Measurements from ENCODE around the gene INF2. TPM values are rescaled to one million over a fixed set of nuclear protein-coding genes. Genes with fewer than 3 reads are reported as not detected.
A peak's percentile ranks its signal among the peaks of the same experiment; 100 is the strongest.

The INF2 gene
- total RNA-seq, 2 experiments from 2014 or later, result 74.9 to 76.9 TPM

- no peaks in the 10 kb centered on the region for H3K36me3 ChIP-seq (ENCODE audit: insufficient read depth, low read length)
- DNase-seq, result no peak
- Mint-ChIP-seq H3K36me3 (ENCODE audit: low read depth) (no peaks in the 10 kb centered on the region), H3K9me3 (no peaks in the 10 kb centered on the region), H3K4me3 (no peak overlapping the region), H3K4me1 (ENCODE audit: low read depth) (peaks cover 31% of the 10 kb centered on the region), H3K27me3 (no peaks in the 10 kb centered on the region), H3K27ac (no peak overlapping the region)
- H3K27me3 ChIP-seq (ENCODE audit: control insufficient read depth in 1 of 2, insufficient read depth in 2 of 2, low read length in 2 of 2), result no peaks in the 10 kb centered on the region
- ChIA-PET CTCF (no interaction called here), POLR2A (no interaction called here)
- ATAC-seq (ENCODE audit: poor library complexity), result no peak
- intact Hi-C loops (cut with DNase I, micrococcal nuclease), result no loop called here
- peaks cover 32% of the 10 kb centered on the region for H3K4me1 ChIP-seq (ENCODE audit: insufficient read depth, low read length)
- no peaks in the 10 kb centered on the region for H3K9me3 ChIP-seq (ENCODE audit: control insufficient read depth in 1 of 2, insufficient read depth in 1 of 2, low read length in 2 of 2)
- no peak overlapping the region for H3K4me3 ChIP-seq (ENCODE audit: low read length)
- no peak for TF ChIP-seq CTCF (IDR thresholded peaks at IDR 0.05)
- no peak overlapping the region for H3K27ac ChIP-seq (ENCODE audit: low read depth in 1 of 2, low read length in 2 of 2)
Observed at GRCh38 chr14:104682107-104682593, 7.3 kb upstream of the INF2 start.

- TF ChIP-seq CTCF (IDR thresholded peaks at IDR 0.05), result no peak
- CTCF ChIA-PET, result no interaction called here
- no peaks in the 10 kb centered on the region for H3K36me3 ChIP-seq (ENCODE audit: insufficient read depth, low read length)
- Mint-ChIP-seq H3K4me1 (ENCODE audit: low read depth) (peaks cover 33% of the 10 kb centered on the region), H3K9me3 (no peaks in the 10 kb centered on the region), H3K27me3 (no peaks in the 10 kb centered on the region), H3K27ac (no peak overlapping the region), H3K36me3 (ENCODE audit: low read depth) (no peaks in the 10 kb centered on the region), H3K4me3 (no peak overlapping the region)
- intact Hi-C loops (cut with DNase I, micrococcal nuclease), result loop anchor here in 1 of 2 experiments (2.0 kb wide), 1 partner anchor 25 kb away; no protein-coding TSS in a partner anchor
- no peak overlapping the region for H3K27ac ChIP-seq (ENCODE audit: low read depth in 1 of 2, low read length in 2 of 2)
- no peaks in the 10 kb centered on the region for H3K9me3 ChIP-seq (ENCODE audit: control insufficient read depth in 1 of 2, insufficient read depth in 1 of 2, low read length in 2 of 2)
- no peak overlapping the region for H3K4me3 ChIP-seq (ENCODE audit: low read length)
- H3K4me1 ChIP-seq (ENCODE audit: insufficient read depth, low read length), result peaks cover 32% of the 10 kb centered on the region
- ATAC-seq (ENCODE audit: poor library complexity), result no peak
- POLR2A ChIA-PET, result interaction anchor here (1.1 kb wide), 1 partner anchor 8 kb away, joined by 3 read pairs; no protein-coding TSS in a partner anchor
- DNase-seq, result peak in 1 of 14 experiments; percentile 14
- no peaks in the 10 kb centered on the region for H3K27me3 ChIP-seq (ENCODE audit: control insufficient read depth in 1 of 2, insufficient read depth in 2 of 2, low read length in 2 of 2)
Observed at GRCh38 chr14:104683653-104684448, 5.6 kb upstream of the INF2 start.

GRCh38 chr14:104684449-104684821, 5.0 kb upstream of the INF2 start:
- ChIA-PET CTCF (no interaction called here), POLR2A (interaction anchor here (1.1 to 1.2 kb wide), 2 partner anchors 8 to 11 kb away, joined by 3 to 5 read pairs; no protein-coding TSS in a partner anchor)
- no peak for DNase-seq
- Histone ChIP-seq H3K36me3 (ENCODE audit: insufficient read depth, low read length) (no peaks in the 10 kb centered on the region), H3K9me3 (ENCODE audit: control insufficient read depth in 1 of 2, insufficient read depth in 1 of 2, low read length in 2 of 2) (no peaks in the 10 kb centered on the region), H3K27ac (ENCODE audit: low read depth in 1 of 2, low read length in 2 of 2) (no peak overlapping the region), H3K4me1 (ENCODE audit: insufficient read depth, low read length) (peaks cover 36% of the 10 kb centered on the region), H3K4me3 (ENCODE audit: low read length) (no peak overlapping the region), H3K27me3 (ENCODE audit: control insufficient read depth in 1 of 2, insufficient read depth in 2 of 2, low read length in 2 of 2) (no peaks in the 10 kb centered on the region)
- H3K36me3 Mint-ChIP-seq (ENCODE audit: low read depth), result no peaks in the 10 kb centered on the region
- no peaks in the 10 kb centered on the region for H3K9me3 Mint-ChIP-seq
- no peaks in the 10 kb centered on the region for H3K27me3 Mint-ChIP-seq
- peak overlapping the region; percentile 37 for H3K27ac Mint-ChIP-seq
- peaks cover 33% of the 10 kb centered on the region for H3K4me1 Mint-ChIP-seq (ENCODE audit: low read depth)
- ATAC-seq (ENCODE audit: poor library complexity), result no peak
- TF ChIP-seq CTCF (IDR thresholded peaks at IDR 0.05), result no peak
- no peak overlapping the region for H3K4me3 Mint-ChIP-seq
- intact Hi-C loops (cut with DNase I, micrococcal nuclease), result loop anchor here in 1 of 2 experiments (2.0 kb wide), 1 partner anchor 24 kb away; no protein-coding TSS in a partner anchor
